Stimulated activated CD8-positive, alpha-beta memory T cell treated with anti-CD3 and anti-CD28 coated beads, Interleukin-12 subunit alpha, Interleukin-12 subunit beta, amount 100 ng/mL, for 4 hours (primary cell): Measurements from ENCODE around the gene ZFP62.
"Not testable (repeated sequence)": the region's sequence is repeated elsewhere in the genome, so short reads cannot be mapped to it uniquely, and the experiment has no call there.

Experiments
- DNase-seq: peaks from one replicate; pipeline ENCODE4 v3.0.0-alpha.2; 2020; ENCODE audit warnings: low read depth

ZFP62 gene

DNA sequence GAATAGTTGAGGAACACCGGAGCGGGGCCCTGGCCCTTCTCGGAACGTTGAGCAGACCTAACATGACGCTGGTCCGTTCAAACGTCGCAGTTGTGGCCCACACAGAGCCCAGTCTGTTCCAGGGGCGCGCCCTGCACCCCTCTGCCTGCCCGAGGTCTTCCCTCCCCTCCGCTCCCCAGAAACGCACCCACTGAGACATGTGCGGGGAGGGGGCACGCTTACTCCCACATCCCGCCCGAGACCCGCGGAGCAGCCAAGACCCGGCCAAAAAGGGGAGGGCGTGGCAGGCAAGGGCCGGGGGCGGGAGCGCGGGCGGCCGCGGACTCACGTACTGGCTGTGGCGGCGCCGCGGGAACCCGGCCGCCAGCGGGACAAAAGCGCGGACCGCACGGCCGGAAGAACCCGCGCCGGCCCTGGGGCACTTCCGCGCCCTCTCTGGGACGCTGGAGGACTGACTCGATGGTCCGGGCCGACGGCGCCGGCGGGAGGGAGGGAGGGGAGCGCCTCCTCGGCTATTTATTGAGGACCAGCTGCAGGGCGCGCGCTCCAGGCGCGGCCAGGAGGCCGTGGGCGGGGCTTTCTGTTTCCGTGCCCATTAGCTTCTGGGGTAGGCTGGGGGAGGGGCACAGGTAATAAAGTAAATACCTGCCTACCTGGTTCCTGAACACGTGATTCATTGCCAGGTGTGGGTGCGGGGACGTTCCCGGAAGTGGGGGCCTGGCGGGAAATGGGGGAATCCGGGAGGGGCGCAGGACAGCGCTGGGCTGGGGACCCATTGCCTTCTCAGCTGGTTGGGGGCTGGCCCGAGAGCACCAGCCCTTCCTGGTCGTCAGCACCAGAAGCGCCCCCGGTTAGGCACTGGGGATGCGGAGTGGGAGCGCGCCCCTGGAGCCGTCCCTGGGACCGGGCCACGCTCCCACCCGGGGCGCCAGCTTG is at the start of gene ZFP62:
Gene ZFP62, minus strand, starts transcription at position 390 of the 936 bp plus-strand sequence. Its CDS starts 57 bp downstream, at position 333.
- DNase-seq: peak; percentile 78

DNA sequence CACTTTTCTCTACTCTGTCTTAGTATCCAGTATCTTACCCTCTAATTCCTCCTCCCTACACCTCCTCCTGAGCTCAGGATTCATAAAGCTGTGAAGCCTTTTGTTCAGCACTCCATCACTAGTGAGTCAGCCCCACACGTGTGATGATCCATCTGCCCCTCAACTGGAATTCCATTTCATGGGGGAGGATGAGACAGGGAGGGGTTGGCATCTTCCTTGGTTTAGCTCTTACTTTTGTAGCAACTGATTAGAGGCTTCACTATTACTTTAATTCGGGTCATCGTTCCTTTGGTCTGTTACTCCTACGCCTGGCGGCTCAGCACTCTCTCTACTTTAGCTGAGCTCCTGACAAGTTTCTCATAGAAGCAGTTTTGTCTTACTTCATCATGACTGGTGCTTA is 49.7 kb upstream of the ZFP62 start:
- no peak for DNase-seq

DNA sequence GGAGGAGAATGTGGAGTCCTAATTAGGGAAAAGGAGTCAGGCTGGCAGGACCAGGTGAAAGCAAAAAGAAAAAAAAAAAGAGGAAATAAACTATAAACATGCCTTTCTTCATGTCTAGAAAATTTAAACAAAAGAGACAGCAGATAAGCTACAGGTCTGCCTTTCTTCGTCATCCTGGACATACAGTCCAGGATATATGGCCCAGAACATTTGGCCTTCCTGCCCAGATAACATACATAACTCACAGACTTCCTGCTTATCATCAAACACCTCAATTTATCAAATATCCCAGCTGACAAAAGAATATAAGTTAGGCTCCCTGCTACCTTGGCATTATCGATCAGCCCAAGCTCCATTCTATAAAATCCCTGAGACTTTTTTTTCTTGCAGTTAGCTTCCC is 49.1 kb upstream of the ZFP62 start:
- DNase-seq: no peak

DNA sequence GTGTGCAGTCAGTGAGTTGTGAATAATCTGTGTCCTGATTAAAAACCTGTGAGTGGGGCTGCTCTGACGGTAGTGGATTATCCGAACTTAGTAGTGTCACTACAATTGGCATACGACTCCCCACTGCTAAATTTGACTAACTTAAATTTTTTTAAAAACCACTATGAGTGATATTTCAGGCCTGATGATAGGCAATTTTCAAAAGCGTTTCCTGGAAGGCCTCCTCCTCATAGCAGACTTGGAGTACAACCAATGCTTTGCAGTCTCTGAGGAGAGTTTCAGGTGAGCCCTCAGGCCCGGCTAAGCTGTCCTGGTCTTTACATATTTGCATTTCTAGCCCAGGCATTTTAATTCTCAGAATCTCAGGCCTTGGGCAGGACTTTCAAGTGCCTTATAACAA is 48.7 kb upstream of the ZFP62 start:
- DNase-seq: no peak

DNA sequence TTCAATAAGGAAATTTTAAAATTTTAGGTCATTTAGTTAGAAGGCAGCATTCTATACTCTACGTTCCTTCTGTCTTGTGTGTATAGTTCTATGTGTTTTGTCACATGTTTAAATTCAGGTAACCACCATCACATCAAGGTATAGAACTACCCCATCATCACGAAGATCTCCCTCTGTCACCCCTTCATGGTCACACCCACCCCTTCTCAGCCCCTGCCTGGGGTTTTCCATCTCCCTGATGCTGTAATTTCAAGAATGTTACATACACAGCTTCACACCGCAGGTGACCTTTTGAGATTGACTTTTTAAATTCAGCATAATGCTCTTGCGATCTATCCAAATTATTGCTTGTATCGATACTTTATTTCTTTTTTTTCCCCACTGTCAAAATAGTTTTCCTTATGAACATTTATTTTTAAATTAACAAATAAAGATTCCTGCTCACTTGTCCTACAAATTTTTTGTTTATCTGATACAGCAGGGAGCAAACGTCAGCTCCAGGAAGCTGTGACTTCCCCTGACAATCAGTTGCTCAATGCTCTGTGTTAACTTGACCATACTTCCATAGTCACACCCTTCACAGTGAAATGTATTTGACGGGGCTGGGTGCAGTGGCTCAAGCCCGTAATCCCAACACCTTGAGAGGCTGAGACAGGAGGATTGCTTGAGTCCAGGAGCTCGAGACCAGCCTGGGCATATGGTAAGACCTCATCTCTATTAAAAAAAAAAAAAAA is 48.1 kb upstream of the ZFP62 start:
- DNase-seq: no peak

DNA sequence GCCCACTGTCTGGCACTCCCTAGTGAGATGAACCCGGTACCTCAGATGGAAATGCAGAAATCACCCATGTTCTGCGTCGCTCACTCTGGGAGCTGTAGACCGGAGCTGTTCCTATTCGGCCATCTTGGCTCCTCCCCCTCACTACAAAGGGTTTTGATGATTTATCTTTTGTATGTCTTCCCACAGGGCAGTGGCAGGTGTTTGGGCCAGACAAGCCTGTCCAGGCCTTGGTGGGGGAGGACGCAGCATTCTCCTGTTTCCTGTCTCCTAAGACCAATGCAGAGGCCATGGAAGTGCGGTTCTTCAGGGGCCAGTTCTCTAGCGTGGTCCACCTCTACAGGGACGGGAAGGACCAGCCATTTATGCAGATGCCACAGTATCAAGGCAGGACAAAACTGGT is 47.3 kb upstream of the ZFP62 start:
- no peak for DNase-seq

DNA sequence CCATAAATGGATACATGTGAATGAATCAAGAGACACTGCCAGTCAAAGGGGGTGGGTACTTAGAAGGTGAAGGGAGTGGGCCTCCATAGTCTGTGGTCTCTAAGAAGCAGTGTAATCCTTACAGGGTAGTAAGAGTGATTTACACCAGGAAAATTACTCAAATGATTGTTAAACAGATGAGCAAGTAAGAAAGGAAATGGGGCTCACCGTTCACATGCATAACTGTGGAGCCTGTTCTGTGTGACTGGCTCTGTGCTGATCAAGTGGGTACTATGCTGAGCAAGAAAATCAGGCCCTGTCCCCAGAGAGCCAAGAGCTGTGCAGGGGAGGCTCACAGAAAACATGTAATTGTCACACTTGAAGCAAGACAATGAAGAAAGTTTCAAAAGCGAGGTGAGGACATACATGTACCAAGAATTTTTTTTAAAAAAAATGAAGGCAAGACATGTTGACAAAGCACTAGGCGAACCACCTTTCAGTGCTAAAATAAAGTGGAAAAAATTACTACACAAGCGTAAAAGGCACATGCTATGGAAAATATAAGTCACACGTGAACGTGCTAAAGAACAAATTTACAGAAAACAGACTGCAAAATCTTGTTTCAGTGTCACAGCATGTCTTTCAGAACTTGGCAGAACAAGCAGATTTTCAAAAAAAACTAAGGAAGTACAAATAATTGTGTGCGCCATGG is 40.4 kb upstream of the ZFP62 start:
- no peak for DNase-seq

DNA sequence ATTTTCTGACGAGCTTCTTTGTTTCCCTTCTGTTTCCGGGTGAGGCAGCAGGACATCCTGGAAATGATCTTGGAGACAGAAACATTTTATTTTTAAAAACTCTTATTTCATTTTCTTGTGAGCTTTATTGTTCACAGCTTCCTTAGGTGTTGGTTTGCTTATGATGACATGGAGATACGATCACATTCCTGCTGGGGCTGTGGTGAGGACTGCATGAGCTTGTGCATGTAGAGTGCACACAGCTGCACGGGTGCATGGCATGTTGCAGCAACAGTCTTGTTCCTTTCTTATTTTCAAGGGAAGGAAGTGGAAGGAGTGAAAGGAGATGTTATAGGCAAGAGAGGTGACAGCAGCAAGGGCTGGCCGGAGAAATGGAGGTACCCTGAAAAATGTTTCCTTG is 39.1 kb upstream of the ZFP62 start:
- DNase-seq: no peak

DNA sequence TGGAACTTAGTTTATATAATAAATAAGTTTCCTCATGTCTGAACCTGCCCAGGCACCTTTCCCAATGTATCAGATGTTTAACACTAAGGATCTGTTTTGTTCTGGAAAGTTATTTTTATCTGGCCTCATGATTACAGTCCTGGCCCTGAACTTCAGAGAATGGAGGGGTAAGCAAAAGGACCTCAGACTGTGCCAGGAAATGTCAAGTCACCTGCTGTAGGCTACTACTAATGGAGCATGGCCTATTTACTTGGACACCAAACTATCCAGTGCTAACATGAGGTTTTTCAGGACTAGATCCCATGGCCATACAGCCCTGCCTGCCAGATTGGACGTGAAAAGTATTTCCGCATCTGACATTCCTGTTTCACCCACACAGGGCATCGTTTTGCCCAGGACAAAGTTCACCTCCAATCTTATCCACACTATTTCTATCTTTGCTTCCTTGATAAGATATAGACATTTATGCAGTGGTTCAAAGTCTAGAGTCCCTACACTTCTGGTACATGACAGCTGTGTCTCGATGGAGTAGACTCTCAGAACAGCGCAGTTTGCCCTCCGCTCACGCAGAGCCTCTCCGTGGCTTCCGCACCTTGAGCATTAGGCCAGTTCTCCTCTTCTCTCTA is 37.7 kb upstream of the ZFP62 start, which contains the start of gene BTNL8:
Gene BTNL8, plus strand, starts transcription at position 539 of the 626 bp plus-strand sequence. CDS start 152 bp downstream, outside the sequence.
- no peak for DNase-seq

DNA sequence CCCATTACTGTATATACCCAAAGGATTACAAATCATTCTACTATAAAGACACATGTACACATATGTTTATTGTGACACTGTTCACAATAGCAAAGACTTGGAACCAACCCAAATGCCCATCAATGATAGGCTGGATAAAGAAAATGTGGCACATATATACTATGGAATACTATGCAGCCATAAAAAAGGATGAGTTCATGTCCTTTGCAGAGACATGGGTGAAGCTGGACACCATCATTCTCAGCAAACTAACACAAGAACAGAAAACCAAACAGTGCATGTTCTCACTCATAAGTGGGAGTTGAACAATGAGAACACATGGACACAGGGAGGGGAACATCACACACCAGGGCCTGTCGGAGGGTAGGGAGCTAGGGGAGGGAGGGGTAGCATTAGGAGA is 34.3 kb upstream of the ZFP62 start:
- DNase-seq: not testable (repeated sequence)

DNA sequence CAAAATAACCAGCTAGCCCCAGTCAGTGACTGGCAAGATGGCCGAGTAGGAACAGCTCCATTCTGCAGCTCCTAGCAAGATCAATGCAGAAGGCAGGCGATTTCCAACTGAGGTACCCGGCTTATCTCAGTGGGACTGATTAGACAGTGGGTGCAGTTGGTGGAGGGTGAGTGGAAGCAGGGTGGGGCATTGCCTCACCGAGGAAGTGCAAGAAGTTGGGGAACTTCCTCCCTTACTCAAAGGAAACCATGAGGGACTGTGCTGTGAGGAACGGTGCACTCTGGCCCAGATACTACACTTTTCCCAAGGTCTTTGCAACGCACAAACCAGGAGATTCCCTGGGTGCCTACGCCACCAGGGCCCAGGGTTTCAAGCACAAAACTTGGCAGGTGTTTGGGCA is 28.3 kb upstream of the ZFP62 start:
- no peak for DNase-seq

DNA sequence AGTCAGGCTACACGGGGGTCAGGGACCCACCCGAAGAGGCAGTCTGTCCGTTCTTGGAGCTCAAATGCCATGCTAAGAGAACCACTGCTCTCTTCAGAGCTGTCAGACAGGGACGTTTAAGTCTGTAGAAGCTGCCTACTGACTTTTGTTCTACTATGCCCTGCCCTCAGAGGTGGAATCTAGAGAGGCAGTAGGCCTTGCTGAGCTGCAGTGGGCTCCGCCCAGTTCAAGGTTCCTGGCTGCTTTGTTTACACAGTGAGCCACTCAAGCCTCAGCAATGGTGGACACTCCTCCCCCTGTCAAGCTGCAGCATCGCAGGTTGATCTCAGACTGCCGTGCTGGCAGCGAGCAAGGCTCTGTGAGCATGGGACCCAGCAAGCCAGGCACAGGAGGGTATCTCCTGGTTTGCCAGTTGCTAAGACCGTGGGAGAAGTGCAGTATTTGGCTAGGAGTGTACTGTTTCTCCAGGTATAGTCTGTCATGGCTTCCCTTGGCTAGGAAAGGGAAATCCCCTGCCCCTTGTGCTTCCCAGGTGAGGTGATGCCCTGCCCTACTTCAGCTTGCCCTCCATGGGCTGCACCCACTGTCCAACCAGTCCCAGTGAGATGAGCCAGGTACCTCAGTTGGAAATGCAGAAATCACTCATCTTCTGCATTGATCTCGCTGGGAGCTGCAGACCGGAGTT is 24.9 kb upstream of the ZFP62 start:
- DNase-seq: not testable (repeated sequence)

DNA sequence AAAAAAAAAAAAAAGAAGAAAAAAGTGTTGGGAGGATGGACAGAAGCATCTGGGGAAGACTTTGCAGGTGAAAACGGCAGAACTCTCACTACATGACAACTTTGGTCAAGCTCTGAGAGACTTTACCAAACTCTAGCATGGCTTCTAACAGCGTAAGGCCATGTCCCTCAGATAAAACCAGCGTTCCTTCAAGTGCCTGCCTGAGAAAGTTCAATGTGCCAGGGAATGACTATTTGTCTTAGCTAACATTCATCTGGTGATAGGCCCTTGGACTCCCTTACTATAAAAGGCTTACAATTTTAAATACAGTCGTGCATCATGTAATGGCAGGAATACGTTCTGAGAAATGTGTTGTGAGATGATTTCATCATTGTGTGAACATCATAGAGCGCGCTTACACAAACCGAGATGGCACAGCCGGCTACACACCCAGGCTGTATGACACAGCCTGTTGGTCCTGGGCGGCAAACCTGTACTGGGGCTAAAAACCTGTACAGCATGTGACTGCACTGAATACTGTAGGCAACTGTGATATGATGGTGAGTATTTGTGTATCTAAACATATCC is 14.9 kb upstream of the ZFP62 start:
- DNase-seq: no peak

DNA sequence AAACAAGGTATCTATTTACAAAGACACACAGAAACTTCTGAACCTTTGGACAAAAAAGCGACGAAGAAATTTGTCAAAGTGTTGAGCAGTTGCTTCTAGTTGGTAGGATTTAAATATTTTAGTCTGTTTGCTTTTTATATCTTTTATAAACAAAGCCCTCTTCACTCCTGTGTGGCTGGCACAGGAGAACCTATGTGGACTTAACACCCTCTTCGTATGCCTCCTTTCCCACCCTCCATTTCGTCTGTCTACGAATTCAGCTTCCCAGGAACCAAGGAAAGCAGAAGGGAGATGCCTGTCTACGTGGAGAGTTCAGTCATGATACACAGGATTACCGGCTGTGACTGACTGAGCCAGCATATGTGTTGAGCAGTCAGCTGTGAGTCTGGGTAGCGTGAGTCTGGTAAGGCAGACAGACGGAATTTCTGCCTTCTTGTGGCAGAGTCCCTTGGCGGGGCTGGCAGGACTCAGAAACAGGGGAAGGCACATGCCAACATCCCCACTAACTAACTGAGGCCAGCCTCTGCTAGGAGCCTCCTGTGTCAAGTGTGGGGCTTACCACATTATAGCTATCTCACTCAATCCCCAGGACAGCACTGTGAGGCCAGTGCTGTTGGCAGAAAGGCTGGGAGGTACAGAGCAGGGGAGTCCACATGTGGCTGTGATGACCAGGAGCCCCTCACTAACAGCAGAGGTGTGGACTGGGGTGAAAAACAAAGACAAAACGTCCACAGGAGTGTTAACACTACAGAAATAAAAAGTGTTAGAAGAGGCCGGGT is 13.9 kb upstream of the ZFP62 start:
- no peak for DNase-seq

DNA sequence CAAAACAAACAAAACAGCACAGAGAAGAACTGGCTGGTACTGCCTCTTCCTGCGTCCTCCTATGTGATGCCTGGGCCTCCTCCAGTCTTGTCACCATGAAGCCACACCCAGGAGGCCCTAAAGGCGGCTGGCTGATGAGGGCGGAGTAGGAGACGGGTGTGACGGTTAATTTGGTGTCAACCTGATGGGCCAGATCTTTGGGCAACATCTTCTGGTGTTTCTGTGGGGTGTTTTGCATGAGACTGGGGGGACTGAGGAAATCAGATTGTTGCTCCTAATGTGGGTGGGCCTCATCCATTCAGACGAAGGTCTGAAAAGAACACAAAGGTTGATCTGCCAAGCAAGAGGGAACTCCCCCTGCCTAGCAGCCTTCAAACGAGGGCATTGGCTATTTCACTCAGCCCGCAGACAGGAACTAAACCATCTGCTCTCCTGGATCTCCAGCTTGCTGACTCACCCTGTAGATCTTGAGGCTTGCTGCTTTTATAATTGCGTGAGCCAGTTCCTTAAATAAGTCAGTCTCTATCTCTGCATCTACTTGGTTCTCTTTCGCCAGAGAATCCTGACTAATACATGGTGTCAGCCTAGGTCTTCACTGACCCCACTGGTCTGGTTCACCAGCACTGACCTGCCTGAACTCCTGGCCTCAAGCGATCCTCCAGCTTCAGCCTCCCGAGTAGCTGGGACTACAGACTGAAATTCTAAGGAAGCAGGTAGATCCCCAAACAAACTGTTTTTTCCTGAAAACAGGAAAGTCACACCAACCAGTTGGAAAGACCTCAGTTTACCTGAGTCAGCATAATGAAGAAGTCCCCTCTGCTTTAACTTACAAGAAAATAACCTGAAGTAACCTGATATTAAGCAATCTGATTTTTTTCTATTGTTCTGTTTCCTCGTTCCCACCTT is 12.8 kb upstream of the ZFP62 start:
- no peak for DNase-seq

DNA sequence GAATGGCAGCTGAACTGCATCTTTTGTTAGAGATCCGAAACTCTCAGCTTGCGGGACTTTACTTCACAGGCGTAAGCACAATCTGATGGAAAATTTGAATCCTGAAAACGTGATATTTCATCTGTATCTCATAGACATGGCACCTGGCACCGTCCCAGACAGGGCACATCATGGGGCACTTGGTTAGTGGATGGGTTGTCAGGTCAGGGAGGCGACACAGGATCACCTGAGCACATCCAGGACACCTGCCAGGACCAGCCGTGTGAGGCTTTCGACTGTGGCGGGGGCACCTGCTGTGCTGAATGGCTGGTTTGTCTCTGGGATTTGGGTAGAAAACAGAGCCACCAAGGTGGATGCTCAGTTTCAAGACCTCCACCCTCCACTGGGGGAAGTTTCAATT is 11.3 kb upstream of the ZFP62 start:
- DNase-seq: no peak

DNA sequence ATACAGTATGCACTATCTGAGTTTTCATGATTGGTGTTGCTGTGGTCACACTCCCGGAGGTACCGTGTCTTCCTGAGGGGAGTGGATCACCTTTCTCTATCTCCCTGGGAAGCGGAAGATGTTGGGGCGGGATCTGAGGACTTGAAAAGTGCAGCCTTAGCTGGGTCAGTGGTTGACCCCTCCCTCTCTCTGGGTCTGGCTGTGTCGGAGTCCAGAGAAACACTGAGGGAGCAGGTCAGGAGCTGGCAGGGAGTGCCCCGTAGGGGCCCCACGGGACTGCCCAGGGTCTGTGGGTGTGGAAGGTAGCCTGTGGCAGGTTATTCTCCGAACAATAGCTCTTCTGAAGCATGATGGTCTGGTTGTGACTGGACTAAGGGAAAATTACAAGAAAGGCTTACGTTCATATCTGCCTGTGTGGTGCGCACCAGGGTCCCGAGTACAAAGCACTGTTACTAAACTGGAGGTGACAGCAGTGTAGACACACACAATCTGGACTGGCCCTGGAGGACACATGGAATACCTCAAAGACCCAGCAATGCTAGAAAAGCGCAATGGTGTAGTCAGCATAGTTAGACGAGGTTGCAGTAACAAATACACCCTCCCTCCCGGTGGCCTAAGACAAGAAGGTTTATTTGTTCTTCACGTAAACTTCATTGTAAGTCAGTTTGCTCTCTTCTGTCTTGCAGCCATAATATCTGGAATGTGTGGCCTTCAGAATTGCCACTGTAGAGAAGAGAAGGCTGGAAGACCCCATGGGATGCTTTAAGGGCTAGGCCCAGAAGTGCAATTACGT is 9.4 kb upstream of the ZFP62 start:
- DNase-seq: no peak

DNA sequence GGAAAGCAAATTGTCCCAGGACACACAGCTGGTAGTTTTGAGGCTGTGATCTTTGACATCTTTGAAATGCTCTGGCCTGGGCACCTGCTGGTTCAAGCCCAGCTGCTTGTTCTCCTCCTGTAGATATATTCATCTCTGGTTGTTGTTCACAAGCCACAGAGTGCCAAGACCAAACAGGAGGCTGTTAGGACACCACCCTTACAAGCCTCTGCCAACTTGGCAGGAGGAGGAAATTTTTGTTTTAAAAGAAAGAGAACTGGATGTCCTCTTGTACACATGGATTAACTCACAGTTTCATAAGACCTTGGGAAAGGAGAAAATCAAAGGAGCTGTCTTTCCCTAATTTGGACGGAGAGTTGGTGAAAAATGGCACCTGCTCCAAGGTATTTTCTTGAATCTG is 8.5 kb upstream of the ZFP62 start:
- no peak for DNase-seq
